Activated CD4-positive, CD25-positive, alpha-beta regulatory T cell treated with anti-CD3 and anti-CD28 coated beads, Interleukin-2, amount 50 U/mL, for 16 hours (primary cell): ENCODE data around the gene EMD.

Source experiments
- DNase-seq: peaks from one replicate; pipeline ENCODE4 v3.0.0-alpha.2; 2020; ENCODE audit warnings: low read depth, low spot score

EMD gene

GRCh38 chrX:154355094-154355775 lies 23.9 kb upstream of the EMD start:
- DNase-seq: no peak

GRCh38 chrX:154355776-154356140 lies 23.3 kb upstream of the EMD start:
- DNase-seq: no peak

- DNase-seq: no peak
These were observed 22.5 kb upstream of the EMD start for GRCh38 chrX:154356596-154356995.

GRCh38 chrX:154357205-154357604 lies 21.9 kb upstream of the EMD start:
- DNase-seq: no peak

GRCh38 chrX:154358011-154358410 lies 21.1 kb upstream of the EMD start:
- no peak for DNase-seq

GRCh38 chrX:154358829-154359228 lies 20.3 kb upstream of the EMD start:
- DNase-seq: no peak

GRCh38 chrX:154359362-154360154 lies 19.5 kb upstream of the EMD start:
- no peak for DNase-seq

GRCh38 chrX:154360155-154360713 lies 18.9 kb upstream of the EMD start:
- DNase-seq: no peak

GRCh38 chrX:154362085-154362742 lies 16.9 kb upstream of the EMD start:
- no peak for DNase-seq

GRCh38 chrX:154363706-154364439 lies 15.2 kb upstream of the EMD start:
- no peak for DNase-seq

- no peak for DNase-seq
These were observed 14.0 kb upstream of the EMD start for GRCh38 chrX:154365052-154365600.

- no peak for DNase-seq
These were observed 13.0 kb upstream of the EMD start for GRCh38 chrX:154365997-154366665.

GRCh38 chrX:154366666-154367055 lies 12.4 kb upstream of the EMD start:
- DNase-seq: no peak

GRCh38 chrX:154367474-154368308 lies 11.4 kb upstream of the EMD start:
- DNase-seq: no peak

- peak; percentile 80 for DNase-seq
These were observed 10.3 kb upstream of the EMD start for GRCh38 chrX:154368630-154369448.

- DNase-seq: no peak
These were observed 9.4 kb upstream of the EMD start for GRCh38 chrX:154369449-154370299.

GRCh38 chrX:154370300-154371016 lies 8.6 kb upstream of the EMD start:
- DNase-seq: no peak
